Stomach (tissue), 4 donors: Measurements from ENCODE around the gene EIF2B2.

Experiments used
- EP300 ChIP-seq: sonication (generic); formaldehyde crosslinking; IDR thresholded peaks from one replicate; pipeline ENCODE4 v1.6.1; 2017; ENCODE audit warnings: antibody characterized with exemption
- POLR2A ChIP-seq, 4 donors: fragments of 450-650 bp; IDR thresholded peaks; one replicate each; pipeline ENCODE4 v1.6.1; 2016; ENCODE audit warnings: antibody characterized with exemption in 4 of 4, control low read depth in 2 of 4, mild to moderate bottlenecking in 1 of 4, moderate library complexity in 1 of 4
- POLR2AphosphoS5 ChIP-seq, 3 donors: sonication (generic); formaldehyde crosslinking; IDR thresholded peaks; one replicate each; pipeline ENCODE4 v1.6.1; 2016; ENCODE audit warnings: antibody characterized with exemption in 3 of 3
- TF ChIP-seq, protein P1 (sequence below), 7 experiments: fragments of 450-650 bp in 4 of 7; fragments of 200-600 bp in 3 of 7; sonication (generic) in 3 of 7; IDR thresholded peaks; one replicate each; pipeline ENCODE4 v1.5.1; 2016 to 2019; ENCODE audit warnings: antibody characterized with exemption in 7 of 7, control low read depth in 2 of 7, mild to moderate bottlenecking in 1 of 7

DNA sequence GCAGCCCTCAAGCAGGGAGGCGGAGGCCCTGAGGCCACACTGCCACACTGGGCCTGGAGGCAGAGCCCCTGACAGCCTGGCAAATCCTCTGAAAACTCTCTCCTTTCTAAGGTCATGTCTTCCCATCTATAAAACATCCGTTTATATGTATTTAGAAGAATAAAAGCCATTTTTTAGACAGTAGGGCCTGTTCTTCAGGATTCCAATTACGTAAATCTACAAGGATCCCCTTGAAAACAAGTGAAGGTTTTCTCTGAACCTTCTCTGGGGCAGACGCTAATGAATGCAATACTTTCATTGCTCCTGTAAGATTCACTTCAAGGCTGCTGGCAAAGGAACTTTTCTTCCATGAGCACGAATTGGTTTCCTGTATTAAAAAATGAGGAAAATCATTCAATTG, 12.8 kb downstream of the EIF2B2 start:
- no peak for TF ChIP-seq POLR2AphosphoS5 (IDR thresholded peaks at IDR 0.05)
- TF ChIP-seq, protein P1, sequence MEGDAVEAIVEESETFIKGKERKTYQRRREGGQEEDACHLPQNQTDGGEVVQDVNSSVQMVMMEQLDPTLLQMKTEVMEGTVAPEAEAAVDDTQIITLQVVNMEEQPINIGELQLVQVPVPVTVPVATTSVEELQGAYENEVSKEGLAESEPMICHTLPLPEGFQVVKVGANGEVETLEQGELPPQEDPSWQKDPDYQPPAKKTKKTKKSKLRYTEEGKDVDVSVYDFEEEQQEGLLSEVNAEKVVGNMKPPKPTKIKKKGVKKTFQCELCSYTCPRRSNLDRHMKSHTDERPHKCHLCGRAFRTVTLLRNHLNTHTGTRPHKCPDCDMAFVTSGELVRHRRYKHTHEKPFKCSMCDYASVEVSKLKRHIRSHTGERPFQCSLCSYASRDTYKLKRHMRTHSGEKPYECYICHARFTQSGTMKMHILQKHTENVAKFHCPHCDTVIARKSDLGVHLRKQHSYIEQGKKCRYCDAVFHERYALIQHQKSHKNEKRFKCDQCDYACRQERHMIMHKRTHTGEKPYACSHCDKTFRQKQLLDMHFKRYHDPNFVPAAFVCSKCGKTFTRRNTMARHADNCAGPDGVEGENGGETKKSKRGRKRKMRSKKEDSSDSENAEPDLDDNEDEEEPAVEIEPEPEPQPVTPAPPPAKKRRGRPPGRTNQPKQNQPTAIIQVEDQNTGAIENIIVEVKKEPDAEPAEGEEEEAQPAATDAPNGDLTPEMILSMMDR (IDR thresholded peaks at IDR 0.05): no peak
- no peak for TF ChIP-seq POLR2A (IDR thresholded peaks at IDR 0.05)
- TF ChIP-seq EP300: no peak
